Measurements from ENCODE around the gene GAL3ST3.

- TF ChIP-seq CTCF (IDR thresholded peaks at IDR 0.05) (no peak), POLR2A (IDR thresholded peaks at IDR 0.05) (no peak)
Measured at GRCh38 chr11:66012371-66012945, 36.5 kb downstream of the GAL3ST3 start.

Measured in heart left ventricle (tissue), 13 donors.